ENCODE measurements around the gene EIF2S2.

Gene EIF2S2

GRCh38 chr20:34096699-34097444 is 15.2 kb downstream of the EIF2S2 start:
- ChIA-PET CTCF (no interaction called here), POLR2A (interaction anchor here (1.2 kb wide), 1 partner anchor 15 kb away, joined by 4 read pairs; the partner anchor contains the start of gene EIF2S2)
- no peak for TF ChIP-seq ZNF837 (tag by site-specific recombination; IDR thresholded peaks at IDR 0.05)
- peaks cover 70 to 99% of the 10 kb centered on the region in 2 experiments for H3K36me3 ChIP-seq (ENCODE audit: control insufficient read depth in 2 of 2, insufficient read depth in 1 of 2, low read length in 2 of 2)
- no peaks in the 10 kb centered on the region for H3K4me1 ChIP-seq (ENCODE audit: control insufficient read depth, insufficient read depth, low read length)
- H3K27ac ChIP-seq (ENCODE audit: extremely low read depth, low read depth, low read length), result no peak overlapping the region
- no peak overlapping the region for H3K4me3 ChIP-seq (ENCODE audit: low read depth, low read length)
- H3K9me3 ChIP-seq (ENCODE audit: control insufficient read depth, insufficient read depth, low read depth, low read length), result no peaks in the 10 kb centered on the region

- Histone ChIP-seq H3K4me1 (ENCODE audit: control insufficient read depth, insufficient read depth, low read length) (no peaks in the 10 kb centered on the region), H3K36me3 (ENCODE audit: control insufficient read depth in 2 of 2, insufficient read depth in 1 of 2, low read length in 2 of 2) (peaks cover 68 to 97% of the 10 kb centered on the region in 2 experiments), H3K4me3 (ENCODE audit: low read depth, low read length) (no peak overlapping the region), H3K27ac (ENCODE audit: extremely low read depth, low read depth, low read length) (no peak overlapping the region), H3K9me3 (ENCODE audit: control insufficient read depth, insufficient read depth, low read depth, low read length) (no peaks in the 10 kb centered on the region)
- ChIA-PET CTCF (interaction anchor here (0.5 to 1.3 kb wide), 3 partner anchors 14 to 146 kb away, joined by 3 to 8 read pairs (median 4); no protein-coding TSS in a partner anchor), POLR2A (interaction anchor here (1.1 kb wide), 1 partner anchor 17 kb away, joined by 5 read pairs; the partner anchor contains the start of gene EIF2S2)
- no peak for TF ChIP-seq ZNF660 (tag by site-specific recombination; IDR thresholded peaks at IDR 0.05)
- TF ChIP-seq KLF7 (tag by site-specific recombination; IDR thresholded peaks at IDR 0.05; ENCODE audit: borderline replicate concordance), result no peak
- no peak for TF ChIP-seq ZNF366 (tag by site-specific recombination; conservative IDR thresholded peaks at IDR 0.05)
- TF ChIP-seq ZNF548 (tag by site-specific recombination; IDR thresholded peaks at IDR 0.05), result no peak
- no peak for TF ChIP-seq ZNF2 (tag by site-specific recombination; IDR thresholded peaks at IDR 0.05)
- TF ChIP-seq ZNF16 (tag by site-specific recombination; IDR thresholded peaks at IDR 0.05; ENCODE audit: low read depth), result no peak
- TF ChIP-seq SETDB1 (IDR thresholded peaks at IDR 0.05; ENCODE audit: insufficient read length, low read length), result no peak
- TF ChIP-seq GLIS1 (tag by site-specific recombination; IDR thresholded peaks at IDR 0.05), result no peak
- no peak for TF ChIP-seq ZNF555 (tag by site-specific recombination; conservative IDR thresholded peaks at IDR 0.05)
- TF ChIP-seq ZBTB49 (tag by site-specific recombination; IDR thresholded peaks at IDR 0.05; ENCODE audit: low read depth), result no peak
- no peak for TF ChIP-seq ZEB2 (tag by site-specific recombination; IDR thresholded peaks at IDR 0.05)
Observed at GRCh38 chr20:34095825-34096224, 16.2 kb downstream of the EIF2S2 start.

- CTCF ChIA-PET, result interaction anchor here (0.8 kb wide), 1 partner anchor 8 kb away, joined by 6 read pairs; no protein-coding TSS in a partner anchor
- TF ChIP-seq ZFP69B (tag by site-specific recombination; IDR thresholded peaks at IDR 0.05) (no peak), KLF10 (tag by site-specific recombination; IDR thresholded peaks at IDR 0.05) (no peak), ZNF488 (tag by site-specific recombination; IDR thresholded peaks at IDR 0.05) (no peak), ZNF707 (tag by site-specific recombination; IDR thresholded peaks at IDR 0.05) (no peak), ZNF121 (tag by site-specific recombination; IDR thresholded peaks at IDR 0.05) (peak; percentile 86), ZNF37A (tag by site-specific recombination; IDR thresholded peaks at IDR 0.05) (no peak), ZNF280D (tag by site-specific recombination; IDR thresholded peaks at IDR 0.05) (peak; percentile 72; the same call in 1 of the 2 replicates), HOXA7 (CRISPR knock-in tag; IDR thresholded peaks at IDR 0.05; ENCODE audit: borderline replicate concordance) (no peak), ZNF791 (tag by site-specific recombination; IDR thresholded peaks at IDR 0.05) (no peak)
Observed at GRCh38 chr20:34093895-34094294, 18.1 kb downstream of the EIF2S2 start.

More at GRCh38 chr20:34093895-34094294, 18.1 kb downstream of the EIF2S2 start:
- POLR2A ChIA-PET, result interaction anchor here (1.2 to 1.7 kb wide), 2 partner anchors 11 to 18 kb away, joined by 3 to 5 read pairs; partner anchors contain the start of gene EIF2S2
- H3K27ac ChIP-seq (ENCODE audit: extremely low read depth, low read depth, low read length), result no peak overlapping the region
- no peaks in the 10 kb centered on the region for H3K4me1 ChIP-seq (ENCODE audit: control insufficient read depth, insufficient read depth, low read length)
- peaks cover 64 to 97% of the 10 kb centered on the region in 2 experiments for H3K36me3 ChIP-seq (ENCODE audit: control insufficient read depth in 2 of 2, insufficient read depth in 1 of 2, low read length in 2 of 2)
- no peaks in the 10 kb centered on the region for H3K9me3 ChIP-seq (ENCODE audit: control insufficient read depth, insufficient read depth, low read depth, low read length)
- no peak overlapping the region for H3K4me3 ChIP-seq (ENCODE audit: low read depth, low read length)

Measured in HEK293 (cell line).